K562 (cell line): Measurements from ENCODE around the gene METAP2. TPM values are rescaled to one million over a fixed set of nuclear protein-coding genes. Genes with fewer than 3 reads are reported as not detected.

ENCODE experiments used
- ATAC-seq: fragments of 200-7000 bp; cut with Tn5 transposase; 3 replicates; pipeline ENCODE4 v1.9.1; 2020; ENCODE audit warnings: moderate library complexity
- BruUV-seq: library from RNA; stranded (reverse); fragments of 400-500 nt; replicated peaks from 2 replicates; lab custom pipeline; 2021; lab: Mats Ljungman, UMichigan
- CTCF ChIA-PET: fragments of 300-600 bp; formaldehyde crosslinking; extraction: SDS; loops from one replicate; lab custom pipeline; 2021; ENCODE audit warnings: low intra/inter-chr PET ratio; lab: Yijun Ruan, JAX
- POLR2A ChIA-PET: fragments of 300-600, 350-650 bp; sonication (Branson Sonifier 250); formaldehyde crosslinking; extraction: SDS; loops from one replicate; lab custom pipeline; 2021; ENCODE audit warnings: antibody characterized with exemption, inconsistent platforms; lab: Yijun Ruan, JAX
- DNase-seq, 4 experiments: peaks; one replicate each; pipeline versions ENCODE4 v3.0.0 to v3.0.0-alpha.2; 2011 to 2018; ENCODE audit warnings: low spot score in 3 of 4, mixed read lengths in 3 of 4; ENCODE audit errors: extremely low read depth in 1 of 4
- FAIRE-seq: peaks from 2 replicates; lab custom pipeline; 2011; peaks lifted over from hg19 to GRCh38; lab: Jason Lieb, UNC
- H2AFZ ChIP-seq: 2 replicates; pipeline ENCODE4 v1.6.0; 2011; ENCODE audit warnings: low read depth, low read length, control low read depth, inconsistent platforms
- H3K27ac ChIP-seq: fragments of 200-600 bp; 3 replicates; pipeline ENCODE4 v1.8.0; 2011; ENCODE audit warnings: low read depth, mild to moderate bottlenecking, control low read depth, inconsistent platforms, low read length, moderate library complexity, mixed read lengths; ENCODE audit errors: extremely low read depth
- H3K27me3 ChIP-seq, 2 experiments: fragments of 300-600 bp in 1 of 2; 2 replicates in 1 of 2; 3 replicates in 1 of 2; pipeline versions ENCODE4 v1.6.0 to v1.8.0; 2011; ENCODE audit warnings: inconsistent platforms in 2 of 2, low read length in 2 of 2, mild to moderate bottlenecking in 1 of 2, mixed read lengths in 1 of 2, moderate library complexity in 1 of 2; ENCODE audit not compliant: control insufficient read depth in 2 of 2, insufficient read depth in 2 of 2
- H3K36me3 ChIP-seq: fragments of 300-600 bp; 3 replicates; pipeline ENCODE4 v1.8.0; 2011; ENCODE audit warnings: mild to moderate bottlenecking, low read length, inconsistent platforms; ENCODE audit not compliant: control insufficient read depth, insufficient read depth
- H3K4me1 ChIP-seq, 2 experiments: fragments of 200-600 bp in 1 of 2; replicated peaks in 1 of 2; 2 replicates in 1 of 2; 3 replicates in 1 of 2; pipeline versions ENCODE4 v1.5.1 to v1.8.0; 2011; ENCODE audit warnings: inconsistent platforms in 2 of 2, low read length in 2 of 2, mild to moderate bottlenecking in 1 of 2, mixed read lengths in 1 of 2, moderate library complexity in 1 of 2; ENCODE audit not compliant: control insufficient read depth in 2 of 2, insufficient read depth in 2 of 2
- H3K4me2 ChIP-seq: 2 replicates; pipeline ENCODE4 v1.6.1; 2011; ENCODE audit warnings: low read length, control low read depth, inconsistent platforms, mixed read lengths; ENCODE audit not compliant: insufficient read depth
- H3K4me3 ChIP-seq: fragments of 200-600 bp; sonication (generic), shearing (Covaris generic); 2 replicates; pipeline ENCODE4 v1.5.1; 2016; ENCODE audit warnings: control low read depth, inconsistent platforms
- H3K79me2 ChIP-seq: fragments of 200-600 bp; 3 replicates; pipeline ENCODE4 v1.8.0; 2011; ENCODE audit warnings: low read length, inconsistent platforms; ENCODE audit not compliant: control insufficient read depth, insufficient read depth
- H3K9ac ChIP-seq, 2 experiments: 2 replicates each; pipeline versions ENCODE4 v1.6.0 to v1.6.1; 2011; ENCODE audit warnings: low read depth in 2 of 2, low read length in 2 of 2, control low read depth in 1 of 2, inconsistent platforms in 1 of 2, mild to moderate bottlenecking in 1 of 2, mixed read lengths in 1 of 2; ENCODE audit not compliant: insufficient read depth in 1 of 2
- H3K9me1 ChIP-seq: one replicate; pipeline ENCODE4 v1.6.0; 2011; ENCODE audit warnings: inconsistent platforms, mild to moderate bottlenecking, low read length, moderate library complexity; ENCODE audit not compliant: control insufficient read depth, insufficient read depth
- H3K9me3 ChIP-seq: replicated peaks from 2 replicates; pipeline ENCODE4 v1.5.1; 2011; ENCODE audit warnings: low read depth, low read length, inconsistent platforms; ENCODE audit not compliant: control insufficient read depth, insufficient read depth
- H4K20me1 ChIP-seq: replicated peaks from 2 replicates; pipeline ENCODE4 v1.6.1; 2011; ENCODE audit warnings: low read length, inconsistent platforms, mixed read lengths; ENCODE audit not compliant: control insufficient read depth, insufficient read depth
- CBX8 ChIP-seq: fragments of 200-600 bp; sonication (generic); IDR thresholded peaks from 2 replicates; pipeline ENCODE4 v1.6.1; 2012; ENCODE audit warnings: borderline replicate concordance, mixed run types, low read depth, mild to moderate bottlenecking, moderate library complexity, mixed read lengths, low read length, control low read depth, inconsistent platforms; ENCODE audit not compliant: poor library complexity, severe bottlenecking; ENCODE audit errors: extremely low read depth
- CHD1 ChIP-seq: fragments of 200-600 bp; sonication (generic); IDR thresholded peaks from one replicate; pipeline ENCODE4 v1.6.1; 2012; ENCODE audit warnings: mild to moderate bottlenecking, moderate library complexity, low read length, inconsistent platforms
- FOXK2 ChIP-seq, 2 experiments: fragments of 450-650 bp; IDR thresholded peaks in 1 of 2; conservative IDR thresholded peaks in 1 of 2; 2 replicates each; pipeline ENCODE4 v1.6.1; 2016; ENCODE audit warnings: low read depth in 2 of 2, mild to moderate bottlenecking in 1 of 2
- HDAC1 ChIP-seq, 2 experiments: fragments of 450-650 bp; IDR thresholded peaks; 2 replicates each; pipeline ENCODE4 v1.6.1; 2016 to 2017; ENCODE audit warnings: inconsistent platforms in 1 of 2, mild to moderate bottlenecking in 1 of 2, moderate library complexity in 1 of 2
- SIN3A ChIP-seq, 2 experiments: fragments of 150-350 bp in 1 of 2; IDR thresholded peaks; 2 replicates each; pipeline ENCODE4 v1.6.1; 2011 to 2016; ENCODE audit warnings: borderline replicate concordance in 2 of 2, low read depth in 2 of 2, low read length in 2 of 2, mild to moderate bottlenecking in 2 of 2, moderate library complexity in 2 of 2; ENCODE audit not compliant: control insufficient read depth in 1 of 2
- ZBTB11 ChIP-seq, 3 experiments: fragments of 200-800 bp in 1 of 3; fragments of 250-450 bp in 1 of 3; fragments of 450-650 bp in 1 of 3; sonication (Bioruptor Pico) in 1 of 3; sonication (Bioruptor generic) in 1 of 3; formaldehyde crosslinking in 1 of 3; IDR thresholded peaks; 2 replicates each; pipeline versions ENCODE4 v1.6.1 to v1.8.0; 2016 to 2022; ENCODE audit warnings: mild to moderate bottlenecking in 2 of 3, missing genetic modification characterization in 2 of 3, missing compliant biosample characterization in 1 of 3, moderate library complexity in 1 of 3
- ZSCAN29 ChIP-seq: fragments of 450-650 bp; IDR thresholded peaks from 2 replicates; pipeline ENCODE4 v1.6.1; 2017
- WGBS: fragments of 100-300 bp; shearing (Covaris generic); methylation state at CpG from one replicate; pipeline ENCODE4 v1.1.6; 2016; ENCODE audit warnings: low coverage, mixed read lengths; ENCODE audit not compliant: insufficient coverage; ENCODE audit errors: missing lambda C conversion rate; 5-methylcytosine and 5-hydroxymethylcytosine counted together
- in situ Hi-C: fragments of 300-500 bp; cut with MboI; formaldehyde crosslinking; loops from 4 replicates; pipeline ENCODE4 v1.15.0; 2018; ENCODE audit warnings: inconsistent platforms, mixed read lengths
- intact Hi-C: fragments of 100-400 bp; cut with micrococcal nuclease; formaldehyde crosslinking; loops from 2 replicates; pipeline ENCODE4 v1.14.2; 2022
- polyA plus RNA-seq, 8 experiments: library from polyadenylated mRNA; depleted of rRNA in 4 of 8; stranded (reverse) in 5 of 8; unstranded in 3 of 8; fragments of >200 nt; fragmentation: Nextera tagmentation in 2 of 8; fragmentation: Illumina TruSeq in 1 of 8; extraction: Ambion mirVana in 2 of 8; extraction: Trizol in 1 of 8; gene quantifications; 2 replicates each; pipeline versions ENCODE4 v1.2.1 to v1.2.3, GENCODE V29; 2011 to 2014; ENCODE audit warnings: inconsistent platforms in 1 of 8, missing spikeins in 1 of 8
- total RNA-seq, 7 experiments: library from RNA; depleted of rRNA in 6 of 7; stranded (reverse); fragments of >200 nt in 6 of 7; fragmentation: Illumina TruSeq in 2 of 7; extraction: Trizol in 2 of 7; gene quantifications; 2 replicates each; pipeline versions ENCODE4 v1.2.1 to v1.2.3, GENCODE V29; 2011 to 2021; ENCODE audit warnings: low replicate concordance in 1 of 7
- TF ChIP-seq, protein P1 (sequence below): sonication (generic); formaldehyde crosslinking; IDR thresholded peaks from 2 replicates; pipeline ENCODE4 v1.8.1; 2023; ENCODE audit warnings: mild to moderate bottlenecking, missing genetic modification reagents, moderate library complexity

Gene METAP2
- total and polyA plus RNA-seq, 9 of the 15 experiments (the other 6 are each of a cell fraction or from before 2014, with no cell fraction given), result 75.5 to 205 (median 164) TPM

- TF ChIP-seq ZBTB11 (CRISPR knock-in tag; IDR thresholded peaks at IDR 0.05), result peak in 1 of 3 experiments; percentile 17; a peak in 1 of 6 replicates
Measured at GRCh38 chr12:95473231-95473883, 595 bp upstream of the METAP2 start (continued).

DNA sequence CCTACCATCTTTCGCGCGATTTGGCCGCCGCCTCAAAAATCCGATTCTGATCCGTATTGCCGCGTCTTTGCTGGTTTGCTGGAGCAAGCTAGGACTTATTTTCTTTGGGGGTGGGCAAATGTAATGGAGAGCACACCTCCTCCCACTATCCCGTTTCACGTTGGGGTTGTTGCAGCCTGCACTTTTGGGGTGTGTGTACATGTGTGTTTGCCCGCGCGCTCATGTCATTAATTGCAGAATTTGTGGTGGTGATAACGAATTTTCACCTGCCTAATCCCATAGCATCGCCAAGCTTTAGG is 657 bp downstream of the METAP2 start:
- FAIRE-seq, result peak; percentile 35
- Histone ChIP-seq H2AFZ (peak overlapping the region; percentile 93), H3K4me1 (peaks cover 0 to 4% of the 10 kb centered on the region in 2 experiments; a peak in 2 of 5 replicates), H3K4me3 (peak overlapping the region; percentile 86), H3K9ac (peak overlapping the region; percentile 97 to 98), H3K27ac (peak overlapping the region; percentile 87), H3K36me3 (peaks cover 44% of the 10 kb centered on the region), H4K20me1 (no peaks in the 10 kb centered on the region), H3K27me3 (no peaks in the 10 kb centered on the region), H3K79me2 (peaks cover 61% of the 10 kb centered on the region), H3K4me2 (peak overlapping the region; percentile 83), H3K9me1 (no peaks in the 10 kb centered on the region), H3K9me3 (no peaks in the 10 kb centered on the region)
- intact Hi-C loops (loop anchor here (10.0 kb wide), 1 partner anchor 260 kb away; the partner anchor contains the start of genes FGD6 and VEZT), in situ Hi-C loops (no loop called here)
- no TSS peak for BruUV-seq
- CTCF ChIA-PET, result interaction anchor here (0.8 kb wide), 1 partner anchor 377 kb away, joined by 3 read pairs; no protein-coding TSS in a partner anchor
- ATAC-seq, result peak; percentile 39; the same call in 2 of the 3 replicates
- peak; percentile 21 to 36 (median 26) for DNase-seq
- POLR2A ChIA-PET, result interaction anchor here (0.6 to 2.2 kb wide), 13 partner anchors 8 to 857 kb away, joined by 3 to 29 read pairs (median 4); partner anchors contain the start of genes NDUFA12 and NR2C1
- under 1% methylated on average over 16 of the region's 16 CpGs for WGBS
- TF ChIP-seq SIN3A (IDR thresholded peaks at IDR 0.05; ENCODE audit: borderline replicate concordance in 2 of 2, control insufficient read depth in 1 of 2, low read depth in 2 of 2, low read length in 2 of 2) (peak in 1 of 2 experiments; percentile 26; a peak in 1 of 4 replicates), HDAC1 (IDR thresholded peaks at IDR 0.05) (0 out of 4 replicates have a peak, but pooled peaks of 1 of the 2 experiments have one; percentile 7), ZSCAN29 (peak; percentile 96), CHD1 (peak; percentile 72), CBX8 (no peak), FOXK2 (conservative IDR thresholded peaks at IDR 0.05 in 1 of 2, IDR thresholded peaks at IDR 0.05 in 1 of 2; ENCODE audit: low read depth in 2 of 2) (peak in 1 of 2 experiments; percentile 15; a peak in 1 of 4 replicates)
- TF ChIP-seq, protein P1, sequence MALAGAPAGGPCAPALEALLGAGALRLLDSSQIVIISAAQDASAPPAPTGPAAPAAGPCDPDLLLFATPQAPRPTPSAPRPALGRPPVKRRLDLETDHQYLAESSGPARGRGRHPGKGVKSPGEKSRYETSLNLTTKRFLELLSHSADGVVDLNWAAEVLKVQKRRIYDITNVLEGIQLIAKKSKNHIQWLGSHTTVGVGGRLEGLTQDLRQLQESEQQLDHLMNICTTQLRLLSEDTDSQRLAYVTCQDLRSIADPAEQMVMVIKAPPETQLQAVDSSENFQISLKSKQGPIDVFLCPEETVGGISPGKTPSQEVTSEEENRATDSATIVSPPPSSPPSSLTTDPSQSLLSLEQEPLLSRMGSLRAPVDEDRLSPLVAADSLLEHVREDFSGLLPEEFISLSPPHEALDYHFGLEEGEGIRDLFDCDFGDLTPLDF (CRISPR knock-in tag), result 0 out of 2 replicates have a peak, but pooled peaks have one; percentile 41
